HG02852 (cell line): ENCODE results near the gene VWA1.
"Not testable (repeated sequence)": the region's sequence is repeated elsewhere in the genome, so short reads cannot be mapped to it uniquely, and the experiment has no call there.

Source experiments
- ATAC-seq: cut with Tn5 transposase; IDR thresholded peaks from one replicate; pipeline ENCODE4 v1.9.1; 2021; ENCODE audit warnings: mild to moderate bottlenecking, moderate library complexity; ENCODE audit not compliant: unreplicated experiment

The VWA1 gene

DNA sequence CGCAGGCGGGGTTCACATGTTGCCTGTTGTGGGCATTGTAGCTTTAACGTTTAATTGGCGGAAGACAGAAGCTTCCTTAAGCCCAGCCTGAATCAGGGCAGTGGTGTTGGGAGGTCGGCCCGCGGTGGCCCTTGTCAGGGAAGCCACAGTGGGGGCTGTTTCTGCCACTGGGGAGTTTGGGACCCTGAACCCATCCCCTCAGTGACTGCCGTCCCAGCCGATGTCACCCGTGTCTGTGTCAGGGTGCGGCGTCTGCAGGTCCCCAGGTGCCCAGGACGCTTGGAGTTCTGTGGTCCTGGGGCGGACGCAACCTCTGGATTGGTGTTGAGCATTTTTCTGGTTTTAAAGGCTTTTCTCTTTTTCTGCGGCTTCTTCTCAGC lies 45.0 kb downstream of the VWA1 start:
- not testable (repeated sequence) for ATAC-seq

DNA sequence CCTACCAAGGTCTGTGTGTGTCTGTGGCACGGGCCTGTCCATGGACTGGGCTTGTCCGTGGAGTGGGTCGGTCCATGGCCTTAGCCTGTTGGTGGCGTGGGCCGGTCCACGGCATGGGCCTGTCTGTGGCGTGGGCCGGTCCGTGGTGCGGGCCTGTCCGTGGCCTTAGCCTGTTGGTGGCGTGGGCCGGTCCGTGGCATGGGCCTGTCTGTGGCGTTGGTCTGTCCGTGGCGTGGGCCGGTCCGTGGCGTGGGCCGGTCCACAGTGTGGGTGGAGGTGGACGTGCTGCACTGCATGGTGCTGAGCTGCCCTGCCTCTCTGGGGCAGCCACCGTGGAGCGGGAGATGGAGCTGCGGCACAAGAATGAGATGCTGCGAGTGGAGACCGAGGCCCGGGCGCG lies 46.3 kb downstream of the VWA1 start:
- ATAC-seq, result not testable (repeated sequence)

DNA sequence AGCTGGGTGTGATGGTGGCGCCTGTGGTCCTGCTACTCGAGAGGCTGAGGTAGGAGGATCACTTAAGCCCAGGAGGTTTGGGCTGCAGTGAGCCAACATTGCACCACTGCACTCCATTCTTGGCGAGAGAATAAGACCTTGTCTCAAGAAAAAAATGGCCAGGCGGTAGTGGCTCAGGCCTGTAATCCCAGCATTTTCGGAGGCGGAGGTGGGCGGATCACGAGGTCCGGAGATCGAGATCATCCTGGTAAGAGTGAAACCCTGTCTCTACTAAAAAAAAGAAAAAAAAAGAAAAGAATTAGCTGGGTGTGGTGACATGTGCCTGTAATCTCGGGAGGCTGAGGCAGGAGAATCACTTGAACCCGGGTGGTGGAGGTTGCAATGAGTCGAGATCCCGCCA lies 47.4 kb downstream of the VWA1 start:
- ATAC-seq, result no peak

DNA sequence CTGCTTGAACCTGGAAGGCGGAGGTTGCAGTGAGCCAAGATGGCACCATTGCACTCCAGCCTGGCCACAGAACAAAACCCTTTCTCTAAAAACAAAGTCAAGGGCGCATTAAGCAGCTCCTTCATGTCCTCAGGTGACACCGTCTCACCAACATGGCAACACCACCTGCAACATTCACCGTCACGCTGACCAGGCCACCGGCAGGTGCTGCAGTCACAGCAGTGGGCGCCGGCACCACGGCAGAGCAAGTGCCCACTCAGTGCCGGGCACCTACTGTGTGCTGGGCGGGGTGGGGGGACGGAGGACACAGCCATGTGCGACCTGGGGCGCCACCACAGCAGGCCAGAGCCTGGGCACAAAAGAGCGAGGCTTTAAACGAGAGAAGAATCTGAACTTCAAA lies 48.2 kb downstream of the VWA1 start:
- no peak for ATAC-seq

DNA sequence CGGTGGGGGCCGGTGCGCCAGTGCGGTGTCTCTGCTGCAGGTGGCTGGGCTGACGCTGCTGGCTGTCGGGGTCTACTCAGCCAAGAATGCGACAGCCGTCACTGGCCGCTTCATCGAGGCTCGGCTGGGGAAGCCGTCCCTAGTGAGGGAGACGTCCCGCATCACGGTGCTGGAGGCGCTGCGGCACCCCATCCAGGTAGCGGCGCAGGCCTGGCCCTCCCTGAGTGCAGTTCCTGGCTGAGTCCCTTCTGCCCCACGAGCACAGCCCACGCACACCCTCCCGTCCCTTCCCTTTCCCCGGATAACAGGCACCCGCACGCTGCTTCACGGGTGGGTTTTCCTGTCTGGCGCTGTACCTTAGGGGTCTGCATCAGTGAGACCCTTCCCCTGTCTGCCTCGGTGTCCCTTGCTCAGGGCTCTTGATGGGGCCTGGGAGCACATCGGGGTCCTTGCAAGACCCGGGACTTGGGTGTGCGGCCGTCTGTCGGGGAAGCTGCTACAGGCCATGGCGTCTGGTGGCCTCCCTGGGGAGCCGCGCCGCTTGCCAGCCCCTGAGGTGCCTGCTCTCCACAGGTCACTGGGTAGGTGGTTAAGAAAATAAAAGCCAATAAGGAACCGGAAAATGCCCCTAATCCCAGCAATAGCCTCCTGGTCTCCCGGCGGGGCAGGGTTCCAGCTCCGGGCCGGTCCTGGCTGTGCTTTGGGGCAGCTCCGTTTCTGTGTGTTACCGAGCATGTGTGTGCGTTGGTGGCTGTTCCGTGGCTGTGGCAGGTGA lies 49.7 kb downstream of the VWA1 start:
- not testable (repeated sequence) for ATAC-seq

DNA sequence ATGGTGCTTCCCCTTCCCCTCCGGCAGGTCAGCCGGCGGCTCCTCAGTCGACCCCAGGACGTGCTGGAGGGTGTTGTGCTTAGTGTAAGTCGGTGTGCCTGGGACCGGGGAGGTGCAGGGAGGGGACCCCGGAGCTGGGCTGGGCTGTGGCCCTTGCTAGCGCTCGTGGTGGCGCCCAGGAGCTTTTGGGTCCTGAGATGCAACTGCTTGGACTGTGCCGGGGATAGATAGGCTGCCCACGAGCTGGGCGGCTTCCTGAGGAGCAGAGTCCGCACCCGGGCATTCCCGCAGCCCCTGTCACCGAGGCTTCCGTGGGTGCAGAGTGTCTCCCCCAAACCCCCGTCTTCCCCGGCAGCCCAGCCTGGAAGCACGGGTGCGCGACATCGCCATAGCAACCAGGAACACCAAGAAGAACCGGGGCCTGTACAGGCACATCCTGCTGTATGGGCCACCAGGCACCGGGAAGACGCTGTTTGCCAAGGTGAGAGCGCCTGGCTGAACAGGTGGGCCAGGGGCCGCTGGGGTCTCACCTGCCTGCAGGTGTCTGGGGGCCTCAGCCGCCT lies 50.3 kb downstream of the VWA1 start:
- not testable (repeated sequence) for ATAC-seq

DNA sequence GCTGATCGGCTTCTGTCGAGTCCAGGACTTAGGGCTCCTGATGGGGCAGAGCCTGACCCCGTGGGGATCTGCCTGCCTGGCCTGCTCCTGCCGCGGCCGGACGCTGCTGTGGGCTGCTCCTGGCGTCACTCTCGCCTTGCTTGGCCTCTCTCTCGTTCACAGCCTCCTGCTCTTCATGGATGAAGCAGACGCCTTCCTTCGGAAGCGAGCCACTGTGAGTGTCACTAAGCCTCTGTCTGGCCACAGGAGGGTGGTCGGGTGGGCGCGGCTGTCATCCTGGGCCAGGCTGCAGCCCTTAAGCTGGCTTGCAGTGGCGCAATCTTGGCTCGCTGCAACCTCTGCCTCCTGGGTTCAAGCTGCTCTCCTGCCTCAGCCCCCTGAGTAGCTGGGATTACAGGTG lies 52.2 kb downstream of the VWA1 start:
- ATAC-seq, result no peak

DNA sequence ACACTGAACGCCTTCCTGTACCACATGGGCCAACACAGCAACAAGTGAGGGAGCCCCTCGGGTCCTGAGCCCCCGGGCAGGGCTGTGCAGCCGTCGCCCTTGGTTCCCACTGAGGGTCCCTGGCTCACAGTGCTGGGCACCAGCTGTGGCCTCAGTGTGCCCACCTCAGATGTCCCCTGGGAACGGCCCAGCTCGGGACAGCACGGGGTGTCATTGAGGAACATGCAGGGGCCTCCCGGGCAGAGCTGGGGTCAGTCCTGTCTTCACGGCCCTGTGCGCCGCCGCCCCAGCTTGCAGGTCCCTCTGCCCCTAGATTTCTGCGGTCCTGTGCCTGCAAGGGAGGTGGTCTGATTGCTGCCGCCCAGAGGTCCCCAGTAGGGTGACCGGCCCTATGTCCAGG lies 53.7 kb downstream of the VWA1 start:
- no peak for ATAC-seq

DNA sequence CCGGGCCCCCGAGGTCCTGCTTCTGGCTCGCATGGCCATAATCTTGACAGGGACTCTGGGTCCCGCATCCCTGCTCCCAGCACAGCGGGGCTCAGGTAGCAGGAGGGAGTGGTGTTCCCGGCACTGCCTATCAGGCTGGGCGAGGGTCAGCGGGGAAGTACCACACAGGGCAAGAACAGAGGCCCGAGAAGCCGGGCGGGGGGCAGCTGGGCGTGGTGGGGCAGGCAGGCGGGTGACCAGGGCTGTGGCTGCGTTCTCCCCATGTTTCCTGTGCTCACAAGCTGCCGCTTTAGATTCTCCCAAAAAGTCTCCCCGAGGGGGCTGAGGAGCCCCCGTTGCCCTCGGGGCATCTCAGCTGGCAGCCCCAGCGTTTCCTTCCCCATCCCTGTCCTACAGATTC lies 54.4 kb downstream of the VWA1 start:
- no peak for ATAC-seq

DNA sequence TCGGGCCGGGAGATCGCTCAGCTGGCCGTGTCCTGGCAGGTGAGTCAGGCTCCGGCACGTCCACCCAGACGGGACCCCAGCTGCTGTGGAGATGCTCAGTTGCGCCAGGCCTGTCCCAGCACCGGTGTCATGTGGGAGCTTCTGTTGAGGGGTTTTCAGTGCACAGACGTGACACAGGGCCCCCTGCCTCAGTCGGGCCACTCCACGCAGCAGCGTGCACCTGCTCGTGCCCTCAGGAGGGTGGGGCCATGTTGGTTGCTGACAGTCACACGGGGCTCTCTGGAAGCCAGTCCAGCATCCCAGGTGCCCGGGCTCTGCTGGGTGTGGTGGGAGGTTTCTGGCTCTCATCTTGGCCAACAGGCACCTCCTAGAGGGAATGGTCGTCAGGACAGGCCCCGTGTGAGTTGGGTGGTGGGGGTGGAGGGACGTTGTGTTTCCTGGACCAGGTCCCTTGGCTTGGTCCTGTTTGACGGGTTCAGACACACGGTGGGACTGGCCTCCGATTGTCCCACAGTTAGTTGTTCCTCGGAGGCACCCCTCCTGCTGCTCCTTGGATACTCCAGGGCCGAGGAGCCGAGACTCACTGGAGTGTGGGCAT lies 55.2 kb downstream of the VWA1 start:
- no peak for ATAC-seq

DNA sequence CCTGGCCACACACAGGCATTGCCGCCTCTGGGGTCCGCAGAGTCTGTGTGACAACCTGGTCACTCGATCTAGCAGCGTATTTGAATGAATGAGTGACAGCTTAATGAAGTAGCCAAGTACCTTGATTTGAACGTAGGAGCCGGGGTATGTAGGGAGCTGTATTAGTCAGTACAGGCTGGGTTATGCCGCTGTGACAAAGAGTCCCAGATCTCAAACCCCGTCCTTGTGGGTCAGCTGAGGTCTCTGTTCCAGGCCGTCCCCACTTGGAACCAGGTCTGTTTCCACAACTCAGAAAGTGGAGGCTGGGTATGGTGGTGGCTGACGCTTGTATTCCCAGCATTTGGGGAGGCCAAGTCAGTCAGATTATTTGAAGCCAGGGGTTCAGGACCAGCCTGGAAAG lies 56.1 kb downstream of the VWA1 start:
- no peak for ATAC-seq
